IPS-18a (cell line): ENCODE measurements around the gene VPS39.

Source experiments
- H3K27ac ChIP-seq: one replicate; pipeline ENCODE4 v1.5.1; 2013; ENCODE audit warnings: low read length
- H3K27me3 ChIP-seq: one replicate; pipeline ENCODE4 v1.6.1; 2013; ENCODE audit warnings: mild to moderate bottlenecking, low read length; ENCODE audit not compliant: control insufficient read depth, insufficient read depth
- H3K36me3 ChIP-seq: one replicate; pipeline ENCODE4 v1.6.1; 2013; ENCODE audit warnings: low read depth, low read length; ENCODE audit not compliant: control insufficient read depth
- H3K4me1 ChIP-seq: one replicate; pipeline ENCODE4 v1.6.1; 2013; ENCODE audit warnings: low read depth, low read length; ENCODE audit not compliant: control insufficient read depth
- H3K4me3 ChIP-seq: one replicate; pipeline ENCODE4 v1.5.1; 2013; ENCODE audit warnings: low read length
- H3K9ac ChIP-seq: one replicate; pipeline ENCODE4 v1.6.1; 2013; ENCODE audit warnings: mild to moderate bottlenecking, low read length, moderate library complexity
- H3K9me3 ChIP-seq: one replicate; pipeline ENCODE4 v1.6.1; 2013; ENCODE audit warnings: low read depth, low read length; ENCODE audit not compliant: control insufficient read depth

The VPS39 gene

DNA sequence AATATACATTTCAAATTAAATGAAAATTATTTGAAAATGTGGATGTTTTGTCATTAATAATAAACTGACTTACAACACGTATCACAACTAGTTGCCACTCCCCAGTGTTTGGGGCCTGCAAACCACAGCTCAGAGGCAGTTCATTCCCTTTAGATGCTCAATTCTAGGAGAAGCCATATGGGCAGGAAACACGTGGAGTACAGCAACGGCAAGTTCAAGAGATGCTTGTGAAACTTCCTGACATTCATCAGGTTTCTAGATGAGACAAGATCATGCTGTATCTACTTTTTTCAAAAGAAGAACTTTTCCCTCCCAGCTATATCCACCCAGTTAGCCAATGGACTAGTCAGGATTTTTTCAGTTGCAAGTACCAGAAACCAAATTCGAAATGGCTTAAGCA is 96.2 kb downstream of the VPS39 start:
- no peaks in the 10 kb centered on the region for H3K4me1 ChIP-seq
- no peaks in the 10 kb centered on the region for H3K9me3 ChIP-seq
- H3K9ac ChIP-seq, result no peak overlapping the region
- no peak overlapping the region for H3K27ac ChIP-seq
- no peaks in the 10 kb centered on the region for H3K36me3 ChIP-seq
- H3K4me3 ChIP-seq, result no peak overlapping the region
- H3K27me3 ChIP-seq, result no peaks in the 10 kb centered on the region

GRCh38 chr15:42110367-42110766 is 97.7 kb downstream of the VPS39 start:
- no peaks in the 10 kb centered on the region for H3K27me3 ChIP-seq
- H3K9me3 ChIP-seq, result no peaks in the 10 kb centered on the region
- H3K9ac ChIP-seq, result no peak overlapping the region
- H3K36me3 ChIP-seq, result no peaks in the 10 kb centered on the region
- no peaks in the 10 kb centered on the region for H3K4me1 ChIP-seq
- no peak overlapping the region for H3K27ac ChIP-seq
- no peak overlapping the region for H3K4me3 ChIP-seq

GRCh38 chr15:42108806-42109205 is 99.3 kb downstream of the VPS39 start:
- Histone ChIP-seq H3K4me3 (no peak overlapping the region), H3K9ac (no peak overlapping the region), H3K9me3 (no peaks in the 10 kb centered on the region), H3K4me1 (no peaks in the 10 kb centered on the region), H3K27me3 (no peaks in the 10 kb centered on the region), H3K36me3 (no peaks in the 10 kb centered on the region), H3K27ac (no peak overlapping the region)
